HL-60 (cell line): ENCODE data around the gene SIX5.

ENCODE experiments used
- DNase-seq, 2 experiments: peaks; one replicate each; pipeline ENCODE4 v3.0.0-alpha.2; 2010 to 2020; ENCODE audit warnings: low read depth in 1 of 2, low spot score in 1 of 2
- H3K27ac ChIP-seq: fragments of 250-450 bp; sonication (Bioruptor Pico); replicated peaks from 2 replicates; pipeline ENCODE4 v1.5.1; 2020; ENCODE audit warnings: mild to moderate bottlenecking, moderate library complexity
- H3K27me3 ChIP-seq: fragments of 250-450 bp; sonication (Bioruptor Pico); 2 replicates; pipeline ENCODE4 v1.5.1; 2021; ENCODE audit warnings: mild to moderate bottlenecking, moderate library complexity; ENCODE audit not compliant: insufficient read depth, poor library complexity, severe bottlenecking
- H3K4me3 ChIP-seq: replicated peaks from 2 replicates; pipeline ENCODE4 v1.5.1; 2011; ENCODE audit warnings: mild to moderate bottlenecking, control low read depth, low read length; ENCODE audit not compliant: insufficient read depth
- CTCF ChIP-seq: IDR thresholded peaks from one replicate; pipeline ENCODE4 v1.5.1; 2011; ENCODE audit warnings: low read length, control low read depth, inconsistent platforms; ENCODE audit not compliant: insufficient read depth
- GABPA ChIP-seq: IDR thresholded peaks from 2 replicates; pipeline ENCODE4 v1.6.1; 2012; ENCODE audit warnings: low read depth
- POLR2AphosphoS5 ChIP-seq: IDR thresholded peaks from 2 replicates; pipeline ENCODE4 v1.6.1; 2012; ENCODE audit warnings: low read depth
- REST ChIP-seq: IDR thresholded peaks from 2 replicates; pipeline ENCODE4 v1.6.1; 2012; ENCODE audit warnings: low read depth; ENCODE audit not compliant: insufficient replicate concordance
- SPI1 ChIP-seq: IDR thresholded peaks from 2 replicates; pipeline ENCODE4 v1.6.1; 2012; ENCODE audit warnings: low read depth, mild to moderate bottlenecking, borderline replicate concordance

SIX5 gene

GRCh38 chr19:45717131-45717982, 51.7 kb downstream of the SIX5 start:
- TF ChIP-seq GABPA (no peak), SPI1 (no peak), POLR2AphosphoS5 (peak; percentile 66; the same call in 1 of the 2 replicates), REST (no peak), CTCF (no peak)
- H3K27ac ChIP-seq = peak overlapping the region; percentile 86
- peak; percentile 99 to 100 for DNase-seq
- H3K27me3 ChIP-seq = no peaks in the 10 kb centered on the region
- peak overlapping the region; percentile 58 for H3K4me3 ChIP-seq

GRCh38 chr19:45716359-45717130, 52.5 kb downstream of the SIX5 start:
- H3K27ac ChIP-seq = peak overlapping the region; percentile 86
- TF ChIP-seq CTCF (no peak), SPI1 (no peak), POLR2AphosphoS5 (no peak), GABPA (no peak), REST (no peak)
- peak overlapping the region; percentile 58 for H3K4me3 ChIP-seq
- peak in 1 of 2 experiments; percentile 13 for DNase-seq
- H3K27me3 ChIP-seq = no peaks in the 10 kb centered on the region

- Histone ChIP-seq H3K27ac (no peak overlapping the region), H3K4me3 (no peak overlapping the region), H3K27me3 (no peaks in the 10 kb centered on the region)
- TF ChIP-seq REST = no peak
- no peak for TF ChIP-seq GABPA
- no peak for TF ChIP-seq CTCF
- TF ChIP-seq SPI1 = no peak
- no peak for TF ChIP-seq POLR2AphosphoS5
- DNase-seq = no peak
Measured at GRCh38 chr19:45715139-45715538, 53.9 kb downstream of the SIX5 start.
